ENCODE data around the gene KY.
"Not testable (repeated sequence)": the region's sequence is repeated elsewhere in the genome, so short reads cannot be mapped to it uniquely, and the experiment has no call there.

GRCh38 chr3:134594986-134595385, 55.8 kb downstream of the KY start:
- TF ChIP-seq ZNF70 (CRISPR knock-in tag; IDR thresholded peaks at IDR 0.05); ZFP30 (CRISPR knock-in tag; IDR thresholded peaks at IDR 0.05); PATZ1 (CRISPR knock-in tag; IDR thresholded peaks at IDR 0.05; ENCODE audit: borderline replicate concordance); SNAI2 (CRISPR knock-in tag; IDR thresholded peaks at IDR 0.05); TOX (CRISPR knock-in tag; IDR thresholded peaks at IDR 0.05; ENCODE audit: borderline replicate concordance); ARNTL (CRISPR knock-in tag; IDR thresholded peaks at IDR 0.05; ENCODE audit: borderline replicate concordance, low read depth); ZFP3 (CRISPR knock-in tag; IDR thresholded peaks at IDR 0.05): not testable (repeated sequence)

Data from SK-N-SH treated with all-trans-retinoic acid at 6 μM for 48 hours (cell line).